22Rv1 (cell line): ENCODE results near the gene GPS1.

Experiments
- CTCF ChIP-seq: fragments of 450-650 bp; IDR thresholded peaks from 2 replicates; pipeline ENCODE4 v1.5.1; 2017; ENCODE audit warnings: mild to moderate bottlenecking
- ZFX ChIP-seq: fragments of 450-650 bp; IDR thresholded peaks from 2 replicates; pipeline ENCODE4 v1.6.1; 2017; ENCODE audit warnings: antibody characterized with exemption, borderline replicate concordance

- TF ChIP-seq CTCF (no peak), ZFX (no peak)
Observed at GRCh38 chr17:82036634-82037091, 15.0 kb upstream of the GPS1 start.
